Endothelial cell of umbilical vein (primary cell): ENCODE data around the gene NOB1. TPM values are rescaled to one million over a fixed set of nuclear protein-coding genes. Genes with fewer than 3 reads are reported as not detected.

ENCODE experiments used
- BruUV-seq: library from RNA; stranded (reverse); fragments of 400-500 nt; replicated peaks from 2 replicates; lab custom pipeline; 2021; lab: Mats Ljungman, UMichigan
- CTCF ChIA-PET: fragments of 300-600, 350-600 bp; sonication (Branson Sonifier 250); formaldehyde crosslinking; loops from one replicate; lab custom pipeline; 2021; ENCODE audit warnings: antibody characterized with exemption, inconsistent platforms; lab: Charles Lee
- POLR2A ChIA-PET: fragments of 300-600, 350-600 bp; sonication (Branson Sonifier 250); formaldehyde crosslinking; loops from one replicate; lab custom pipeline; 2021; ENCODE audit warnings: antibody characterized with exemption, inconsistent platforms; lab: Charles Lee
- DNase-seq: peaks from one replicate; pipeline ENCODE4 v3.0.0-alpha.2; 2011; ENCODE audit warnings: low read depth, low spot score
- FAIRE-seq: peaks from 2 replicates; lab custom pipeline; 2011; peaks lifted over from hg19 to GRCh38; lab: Jason Lieb, UNC
- H2AFZ ChIP-seq: 2 replicates; pipeline ENCODE4 v1.6.0; 2012; ENCODE audit warnings: low read depth, low read length, control low read depth, inconsistent platforms
- H3K27ac ChIP-seq: 2 replicates; pipeline ENCODE4 v1.5.1; 2011; ENCODE audit warnings: low read depth, mild to moderate bottlenecking, control low read depth, low read length, moderate library complexity; ENCODE audit not compliant: insufficient read depth
- H3K27me3 ChIP-seq, 2 experiments: 2 replicates each; pipeline versions ENCODE4 v1.6.0 to v1.6.1; 2011; ENCODE audit warnings: low read length in 2 of 2, mixed read lengths in 1 of 2; ENCODE audit not compliant: control insufficient read depth in 2 of 2, insufficient read depth in 2 of 2
- H3K36me3 ChIP-seq, 2 experiments: 2 replicates in 1 of 2; 3 replicates in 1 of 2; pipeline ENCODE4 v1.5.1; 2011; ENCODE audit warnings: low read length in 2 of 2, mild to moderate bottlenecking in 1 of 2, moderate library complexity in 1 of 2; ENCODE audit not compliant: control insufficient read depth in 2 of 2, insufficient read depth in 2 of 2; ENCODE audit errors: extremely low read depth in 1 of 2
- H3K4me1 ChIP-seq: 3 replicates; pipeline ENCODE4 v1.5.1; 2011; ENCODE audit warnings: mild to moderate bottlenecking, low read length; ENCODE audit not compliant: control insufficient read depth, insufficient read depth; ENCODE audit errors: extremely low read depth
- H3K4me2 ChIP-seq: 2 replicates; pipeline ENCODE4 v1.6.1; 2011; ENCODE audit warnings: low read length, control low read depth, mixed read lengths; ENCODE audit not compliant: insufficient read depth
- H3K4me3 ChIP-seq, 3 experiments: fragments of 200-600 bp in 1 of 3; sonication (generic), shearing (Covaris generic) in 1 of 3; replicated peaks in 1 of 3; 2 replicates each; pipeline ENCODE4 v1.5.1; 2011 to 2016; ENCODE audit warnings: control low read depth in 3 of 3, low read length in 3 of 3, mild to moderate bottlenecking in 2 of 3, inconsistent platforms in 1 of 3, low read depth in 1 of 3, moderate library complexity in 1 of 3; ENCODE audit not compliant: insufficient read depth in 1 of 3
- H3K79me2 ChIP-seq: 2 replicates; pipeline ENCODE4 v1.6.0; 2012; ENCODE audit warnings: low read length, inconsistent platforms; ENCODE audit not compliant: control insufficient read depth, insufficient read depth
- H3K9ac ChIP-seq: replicated peaks from 2 replicates; pipeline ENCODE3; 2011; ENCODE audit warnings: low read length, control low read depth; ENCODE audit not compliant: insufficient read depth; ENCODE audit errors: extremely low read depth
- H3K9me1 ChIP-seq: replicated peaks from 3 replicates; pipeline ENCODE4 v1.6.0; 2011; ENCODE audit warnings: mild to moderate bottlenecking, low read length; ENCODE audit not compliant: control insufficient read depth, insufficient read depth; ENCODE audit errors: extremely low read depth
- H3K9me3 ChIP-seq: replicated peaks from 2 replicates; pipeline ENCODE4 v1.5.1; 2012; ENCODE audit warnings: low read length, inconsistent platforms; ENCODE audit not compliant: control insufficient read depth, insufficient read depth
- H4K20me1 ChIP-seq: replicated peaks from 2 replicates; pipeline ENCODE3; 2011; ENCODE audit warnings: mild to moderate bottlenecking, low read length; ENCODE audit not compliant: control insufficient read depth, insufficient read depth; ENCODE audit errors: extremely low read depth
- CTCF ChIP-seq, 2 donors: IDR thresholded peaks; 1 replicate in 1 of 2; 2 replicates in 1 of 2; pipeline ENCODE4 v1.5.1; 2011; ENCODE audit warnings: low read length in 2 of 2, mild to moderate bottlenecking in 2 of 2, moderate library complexity in 2 of 2, control low read depth in 1 of 2, inconsistent platforms in 1 of 2, low read depth in 1 of 2; ENCODE audit not compliant: insufficient read depth in 1 of 2; ENCODE audit errors: extremely low read depth in 1 of 2
- EZH2 ChIP-seq: IDR thresholded peaks from 2 replicates; pipeline ENCODE4 v1.6.1; 2012; ENCODE audit warnings: borderline replicate concordance, low read depth, mild to moderate bottlenecking, moderate library complexity, low read length, inconsistent platforms; ENCODE audit not compliant: severe bottlenecking
- FOS ChIP-seq: IDR thresholded peaks from 2 replicates; pipeline ENCODE4 v1.6.1; 2011; ENCODE audit warnings: mild to moderate bottlenecking, low read length, moderate library complexity, borderline replicate concordance; ENCODE audit not compliant: insufficient read depth
- JUN ChIP-seq: IDR thresholded peaks from 2 replicates; pipeline ENCODE4 v1.6.1; 2011; ENCODE audit warnings: borderline replicate concordance, low read depth; ENCODE audit not compliant: insufficient read length, insufficient read depth
- MAX ChIP-seq: IDR thresholded peaks from 2 replicates; pipeline ENCODE4 v1.6.1; 2011; ENCODE audit not compliant: insufficient read depth, insufficient read length
- MYC ChIP-seq: IDR thresholded peaks from one replicate; pipeline ENCODE4 v1.6.1; 2011; ENCODE audit warnings: mild to moderate bottlenecking, low read depth, low read length
- POLR2A ChIP-seq: IDR thresholded peaks from 2 replicates; pipeline ENCODE4 v1.6.1; 2012; ENCODE audit warnings: low read depth, mild to moderate bottlenecking, control low read depth, low read length
- POLR2AphosphoS5 ChIP-seq: IDR thresholded peaks from 2 replicates; pipeline ENCODE4 v1.6.1; 2012; ENCODE audit warnings: low read depth, mild to moderate bottlenecking, control low read depth, low read length, moderate library complexity; ENCODE audit not compliant: insufficient read depth
- dilution Hi-C: fragments of 300-500 bp; cut with MboI; formaldehyde crosslinking; loops from one replicate; pipeline ENCODE4 v1.15.0; 2019; ENCODE audit warnings: low sequenced_read_pairs; ENCODE audit not compliant: extremely low pct_ligation_motif_present
- intact Hi-C: fragments of 100-400 bp; cut with micrococcal nuclease; formaldehyde crosslinking; loops from one replicate; pipeline ENCODE4 v1.10.0; 2022
- polyA plus RNA-seq, 4 experiments: library from polyadenylated mRNA; depleted of rRNA in 3 of 4; stranded (reverse) in 3 of 4; unstranded in 1 of 4; fragments of >200 nt; gene quantifications; 2 replicates each; pipeline versions ENCODE4 v1.2.1 to v1.2.3, GENCODE V29; 2011 to 2012; ENCODE audit warnings: missing spikeins in 1 of 4
- total RNA-seq: library from RNA; stranded (reverse); gene quantifications from 2 replicates; pipeline ENCODE4 v1.2.3, GENCODE V29; 2021

The NOB1 gene
- total and polyA plus RNA-seq, 2 donors (not counting 3 experiments of a cell fraction or from before 2014, with no cell fraction given): 65.4 to 66.5 TPM

- Histone ChIP-seq H3K4me1 (no peaks in the 10 kb centered on the region), H3K36me3 (peaks cover 33 to 43% of the 10 kb centered on the region in 2 experiments), H3K27me3 (no peaks in the 10 kb centered on the region), H3K9ac (no peak overlapping the region), H3K27ac (no peak overlapping the region), H4K20me1 (no peaks in the 10 kb centered on the region), H3K4me2 (no peak overlapping the region), H3K79me2 (no peaks in the 10 kb centered on the region), H3K9me3 (no peaks in the 10 kb centered on the region), H2AFZ (no peak overlapping the region), H3K9me1 (no peaks in the 10 kb centered on the region), H3K4me3 (no peak overlapping the region)
- CTCF ChIA-PET: interaction anchor here (1.3 to 7.9 kb wide), 2 partner anchors 15 to 41 kb away, joined by 3 to 67 read pairs; partner anchors contain the start of gene NOB1
- FAIRE-seq (no peak), DNase-seq (no peak)
- no TSS peak for BruUV-seq
- TF ChIP-seq JUN: no peak
- TF ChIP-seq EZH2: no peak
- TF ChIP-seq MAX: no peak
- no peak for TF ChIP-seq POLR2AphosphoS5
- TF ChIP-seq MYC: no peak
- TF ChIP-seq CTCF (IDR thresholded peaks at IDR 0.05; ENCODE audit: extremely low read depth in 1 of 2, insufficient read depth in 1 of 2, low read depth in 1 of 2, low read length in 2 of 2): no peak
- no peak for TF ChIP-seq POLR2A
- no peak for TF ChIP-seq FOS
- dilution Hi-C loops (no loop called here), intact Hi-C loops (loop anchor here (2.0 kb wide), 1 partner anchor 24 kb away; no protein-coding TSS in a partner anchor)
- POLR2A ChIA-PET: no interaction called here
These were observed 41.7 kb downstream of the NOB1 start for GRCh38 chr16:69712914-69713581.
